ENCODE measurements around the gene SLC37A1.

Gene SLC37A1

DNA sequence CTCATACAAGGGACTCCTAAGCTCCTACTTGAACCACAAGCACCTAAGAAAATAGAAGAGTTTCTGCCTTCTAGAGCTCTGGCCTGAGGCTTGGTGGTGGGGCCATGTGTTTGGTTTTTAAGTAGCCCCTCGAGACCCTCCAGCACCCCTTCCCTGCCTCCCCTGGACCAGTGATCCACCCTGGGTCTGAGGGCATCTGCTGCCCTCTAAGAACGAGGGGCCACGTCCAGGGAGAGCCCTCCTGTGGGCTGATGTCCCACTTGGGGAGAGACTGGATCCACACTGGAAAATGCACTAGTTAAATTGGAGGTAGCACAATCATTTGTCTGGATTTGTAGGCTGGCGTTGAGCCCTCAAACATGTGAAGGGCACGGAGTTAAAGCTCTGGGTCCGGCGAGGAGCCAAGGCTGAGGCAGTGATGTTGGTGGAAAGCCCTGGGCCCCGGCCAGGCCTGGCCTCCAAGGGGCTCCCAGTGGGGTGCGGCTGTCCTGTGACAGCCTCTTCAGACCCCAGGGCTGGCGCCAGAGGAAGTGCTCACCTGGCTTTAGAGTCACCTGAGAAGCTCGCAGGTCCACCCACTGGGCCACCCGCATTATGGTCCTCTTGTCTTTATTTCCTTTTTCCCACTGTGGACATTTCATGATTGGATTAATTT lies 65.2 kb downstream of the SLC37A1 start:
- no peak for DNase-seq (ENCODE audit: low spot score)

DNA sequence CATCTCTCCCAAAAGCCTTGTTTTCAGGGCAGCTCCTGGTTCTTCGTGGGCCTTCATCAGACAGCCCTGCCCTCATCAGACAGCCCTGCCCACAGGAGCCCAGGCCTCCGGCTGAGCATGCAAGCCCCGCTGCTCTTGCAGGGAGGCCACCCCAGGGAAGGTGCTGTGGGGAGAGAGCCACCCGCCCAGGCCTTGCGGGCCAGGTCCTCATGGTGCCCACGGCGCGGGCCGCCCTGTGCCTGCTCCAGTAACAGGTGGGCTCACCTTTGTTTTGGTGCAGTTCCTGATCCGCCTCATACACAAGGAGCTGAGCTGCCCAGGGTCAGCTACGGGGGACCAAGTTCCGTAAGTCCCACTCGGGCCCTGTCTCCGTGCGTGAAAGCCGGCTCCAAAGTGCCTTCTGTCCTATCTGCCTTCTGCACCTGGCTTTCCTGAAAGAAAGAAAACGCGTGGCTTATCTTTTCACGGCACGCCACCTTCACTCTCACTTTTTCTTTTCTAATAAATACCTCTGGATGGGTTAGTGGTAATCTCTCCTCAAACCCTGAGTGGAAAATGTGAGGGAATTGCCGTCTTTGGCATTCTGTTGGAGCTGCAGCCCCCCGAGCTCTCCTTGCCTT lies 65.9 kb downstream of the SLC37A1 start:
- no peak for DNase-seq (ENCODE audit: low spot score)

DNA sequence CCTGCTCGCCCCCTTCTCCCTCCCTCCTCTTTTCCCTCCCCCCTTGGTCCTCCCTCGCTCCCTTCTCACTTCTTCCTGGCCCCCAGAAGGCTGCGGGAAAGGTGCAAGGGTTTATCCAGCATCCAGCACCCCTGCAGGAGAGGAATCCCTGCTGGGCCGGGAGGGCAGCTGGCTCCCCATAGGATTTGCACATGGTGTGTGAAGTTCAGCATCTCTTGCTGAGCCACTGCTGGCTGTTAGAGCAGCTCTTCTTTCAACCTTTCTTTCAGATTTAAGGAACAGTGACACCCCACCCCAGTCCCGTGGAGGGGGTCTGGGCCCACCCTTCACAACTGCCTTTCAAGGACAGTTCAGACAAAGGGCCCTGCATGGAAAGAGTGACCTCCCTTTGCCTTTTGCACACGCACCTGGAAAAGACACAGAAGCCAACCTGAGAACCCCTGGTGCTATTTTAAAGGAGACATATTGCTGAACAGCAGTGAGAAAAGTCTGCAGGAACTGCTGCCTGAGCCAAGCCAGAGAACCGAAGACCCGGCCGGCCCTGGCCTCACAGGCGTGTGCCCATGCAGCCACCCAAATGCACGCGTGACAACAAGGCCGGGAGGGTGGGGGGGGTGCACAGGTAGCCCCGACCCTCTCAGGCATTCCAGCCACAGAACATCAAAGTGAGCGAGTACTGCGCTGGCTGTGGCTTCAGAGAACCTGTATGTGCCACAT lies 66.6 kb downstream of the SLC37A1 start:
- DNase-seq (ENCODE audit: low spot score), result no peak

DNA sequence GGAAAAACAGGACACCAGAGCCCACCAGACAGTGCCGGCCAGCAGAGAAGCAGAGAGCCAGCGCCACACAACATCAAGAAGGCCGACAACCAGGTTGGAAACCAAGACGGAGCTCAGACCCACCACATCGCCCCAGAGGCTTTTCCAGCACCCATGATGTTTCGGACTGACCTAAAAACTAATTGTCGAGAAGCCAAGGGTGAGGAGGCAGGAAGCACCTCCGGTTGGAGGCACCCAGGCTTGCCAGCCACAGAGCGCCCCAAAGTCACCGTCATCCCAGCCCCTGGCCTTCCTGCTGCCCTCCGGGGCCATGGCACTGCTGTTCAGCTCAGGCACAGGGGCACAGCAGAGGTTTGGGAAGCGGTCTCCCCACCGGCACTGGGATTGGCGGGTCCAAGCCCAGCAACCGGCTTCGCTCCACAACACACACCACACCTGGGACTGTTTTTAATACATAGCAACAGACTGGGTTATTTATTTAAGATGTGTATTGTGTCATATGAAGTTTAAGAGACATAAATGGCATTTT lies 67.2 kb downstream of the SLC37A1 start:
- DNase-seq (ENCODE audit: low spot score), result no peak

DNA sequence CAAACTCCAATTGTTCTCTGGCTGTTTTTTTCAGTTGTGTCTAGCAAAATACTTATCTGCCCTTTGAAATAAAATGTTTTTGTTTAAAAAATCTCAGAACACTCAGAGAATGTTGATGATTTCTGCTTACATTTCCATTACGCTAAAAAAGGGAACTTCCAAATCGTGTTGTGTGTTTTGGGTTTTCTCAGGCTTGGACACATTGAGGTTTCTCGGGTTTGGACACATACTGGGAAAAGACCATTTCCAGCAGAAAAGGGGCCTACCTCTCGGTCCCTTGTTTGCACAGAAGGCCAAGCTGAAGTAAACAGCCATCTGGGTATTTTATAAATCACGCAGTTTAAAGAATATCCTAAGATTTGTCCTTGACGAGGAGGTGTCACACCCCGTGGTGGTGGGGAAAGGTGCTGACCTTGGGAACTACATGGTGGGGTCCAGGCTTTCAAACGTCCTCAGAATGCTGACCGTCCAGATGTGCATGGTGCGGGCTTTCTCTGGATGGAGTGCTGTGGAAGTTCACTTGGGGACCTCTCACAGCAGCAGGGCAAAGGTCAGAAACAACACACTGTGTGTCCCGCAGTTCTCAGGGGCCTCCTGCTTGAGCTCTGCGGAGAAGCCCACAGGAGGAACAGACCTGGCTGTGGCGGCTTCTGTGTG lies 67.8 kb downstream of the SLC37A1 start:
- no peak for DNase-seq (ENCODE audit: low spot score)

DNA sequence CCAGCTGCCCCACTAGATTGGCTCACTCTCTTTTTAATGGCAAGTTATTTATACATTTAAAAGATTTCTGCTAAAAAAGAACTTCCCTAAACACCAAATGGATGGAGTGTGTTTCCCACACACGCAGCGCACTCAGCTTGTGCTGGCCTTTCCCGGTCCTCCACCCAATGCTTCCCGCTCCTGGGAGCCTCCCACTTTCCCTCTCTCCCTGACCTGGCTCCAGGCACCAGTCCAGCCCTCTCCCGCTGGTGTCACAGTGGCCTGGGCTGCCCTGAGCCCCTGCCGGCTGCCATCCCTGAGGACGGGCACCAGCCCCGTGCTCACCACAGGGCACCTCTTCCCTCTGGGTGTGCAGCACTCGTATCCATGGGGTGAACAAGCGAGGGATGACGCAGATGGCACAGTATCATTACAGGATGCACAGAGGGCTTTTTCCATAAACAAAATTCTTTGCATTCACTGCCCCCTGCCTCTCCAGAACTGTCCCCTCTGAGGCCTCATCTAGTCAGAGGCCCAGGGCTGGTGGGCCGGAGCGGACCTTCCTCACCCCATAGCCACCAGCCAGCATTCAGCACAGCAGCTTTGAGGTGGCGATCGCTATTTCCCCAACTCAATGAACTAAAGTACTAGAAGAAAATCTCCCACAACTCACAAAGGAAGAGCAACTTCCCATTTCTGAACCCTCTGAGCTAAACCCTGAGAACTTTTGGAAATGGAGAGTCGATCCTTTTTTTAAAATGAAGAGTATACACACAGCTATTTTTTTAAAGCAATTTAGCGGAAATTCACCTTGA lies 68.5 kb downstream of the SLC37A1 start:
- no peak for DNase-seq (ENCODE audit: low spot score)

DNA sequence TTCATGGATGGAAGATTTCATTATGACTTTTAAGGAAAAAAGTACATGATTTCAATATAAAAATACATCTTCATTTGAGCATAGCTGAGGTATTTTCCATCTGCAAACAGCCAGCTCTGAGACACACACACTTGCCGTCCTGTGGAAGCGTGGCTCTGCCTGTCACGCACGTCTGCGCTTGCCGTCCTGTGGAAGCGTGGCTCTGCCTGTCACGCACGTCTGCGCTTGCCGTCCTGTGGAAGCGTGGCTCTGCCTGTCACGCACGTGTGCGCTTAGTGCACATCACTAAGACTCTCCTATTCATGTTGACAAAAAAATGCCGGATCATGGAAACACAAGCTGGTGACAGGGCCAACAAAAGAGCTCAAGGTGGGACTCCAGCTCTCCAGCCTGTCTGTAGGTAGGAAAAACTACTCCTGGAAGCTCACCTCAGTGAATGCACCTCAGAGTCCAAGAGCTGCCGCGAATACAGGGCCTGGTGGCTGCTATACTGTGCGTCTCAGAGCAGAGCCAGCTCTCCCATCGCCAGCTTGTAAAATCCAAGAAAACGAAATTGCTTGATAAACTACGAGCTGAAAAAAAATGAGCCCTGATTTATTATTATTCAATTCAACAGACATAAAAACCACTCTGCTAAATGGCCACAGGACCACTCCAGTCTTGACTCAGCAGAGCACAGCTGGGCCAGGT lies 69.3 kb downstream of the SLC37A1 start:
- DNase-seq (ENCODE audit: low spot score), result no peak

DNA sequence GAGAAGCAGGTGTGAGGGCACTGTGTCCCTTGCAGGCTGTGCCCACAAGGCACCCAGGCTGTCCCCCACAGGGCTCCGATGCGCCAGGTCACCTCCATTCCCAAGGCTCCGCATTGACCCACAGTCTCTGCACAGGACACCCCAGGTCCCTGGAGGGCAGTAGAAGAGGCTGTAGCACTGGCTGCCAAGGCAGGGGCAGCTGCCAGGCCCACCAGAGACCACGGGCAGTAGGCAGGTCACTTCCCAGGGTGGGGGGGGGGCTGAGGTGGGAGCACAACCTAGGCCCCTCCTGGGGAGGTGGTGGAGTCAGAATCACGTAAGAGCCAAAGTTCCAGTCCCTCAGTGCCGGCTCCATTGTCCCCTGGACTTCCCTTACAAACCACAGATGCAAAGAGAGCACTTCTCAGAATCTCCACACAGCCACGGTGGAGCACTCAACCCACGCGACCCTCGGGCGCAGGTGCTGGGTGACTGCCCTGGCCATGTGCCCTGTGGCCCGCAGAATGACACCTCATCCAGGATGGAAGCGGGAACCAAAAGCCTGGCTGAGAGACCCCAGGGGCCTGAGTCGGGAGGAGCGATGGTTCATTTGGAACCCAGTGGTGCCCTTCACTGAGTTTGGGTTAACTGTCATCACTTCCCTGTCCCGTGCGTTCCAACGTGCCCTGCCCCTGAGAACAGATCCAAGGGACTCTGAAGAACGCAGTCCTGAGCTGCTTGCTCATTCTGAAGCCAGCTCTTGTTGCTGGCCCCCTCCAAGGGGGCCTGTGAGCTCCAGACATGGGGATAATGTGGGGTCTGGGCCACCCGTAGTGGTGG lies 70.0 kb downstream of the SLC37A1 start:
- DNase-seq (ENCODE audit: low spot score), result no peak

DNA sequence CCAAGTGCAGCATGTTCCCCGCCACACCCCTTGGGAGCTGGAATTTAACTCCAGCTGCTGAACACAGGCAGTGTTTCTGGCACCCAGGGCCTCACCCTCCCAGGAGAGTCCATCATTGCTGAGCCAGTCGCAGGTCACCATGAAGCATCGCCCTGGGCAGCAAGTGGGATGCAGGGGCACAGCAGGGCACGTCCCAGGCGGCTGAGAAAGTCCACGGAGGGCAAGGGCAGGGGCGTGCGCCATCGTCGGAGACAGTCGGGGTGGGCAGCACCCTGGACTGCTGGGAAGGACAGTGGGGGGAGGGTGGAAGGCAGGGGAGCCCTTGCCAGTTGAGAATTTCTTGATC lies 70.6 kb downstream of the SLC37A1 start:
- no peak for DNase-seq (ENCODE audit: low spot score)

DNA sequence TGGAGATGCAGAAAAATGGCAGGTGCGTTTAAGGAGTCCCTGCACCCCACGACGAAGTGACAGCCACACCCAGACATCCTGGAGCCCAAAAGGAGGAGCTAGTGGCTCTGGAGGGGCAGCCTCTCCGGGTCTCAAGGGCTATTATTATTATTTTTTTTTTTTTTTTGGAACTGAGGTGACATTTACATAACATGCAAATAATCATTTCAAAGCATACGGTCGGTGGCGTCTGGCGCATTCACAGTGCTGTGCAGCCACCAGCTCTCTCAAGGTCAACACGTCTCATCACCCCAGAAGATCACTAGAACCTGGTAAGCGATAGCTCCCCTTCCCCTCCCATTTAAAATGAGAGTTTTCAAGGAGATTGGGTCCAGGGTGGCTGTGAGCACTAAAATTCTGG lies 72.2 kb downstream of the SLC37A1 start:
- no peak for DNase-seq (ENCODE audit: low spot score)

DNA sequence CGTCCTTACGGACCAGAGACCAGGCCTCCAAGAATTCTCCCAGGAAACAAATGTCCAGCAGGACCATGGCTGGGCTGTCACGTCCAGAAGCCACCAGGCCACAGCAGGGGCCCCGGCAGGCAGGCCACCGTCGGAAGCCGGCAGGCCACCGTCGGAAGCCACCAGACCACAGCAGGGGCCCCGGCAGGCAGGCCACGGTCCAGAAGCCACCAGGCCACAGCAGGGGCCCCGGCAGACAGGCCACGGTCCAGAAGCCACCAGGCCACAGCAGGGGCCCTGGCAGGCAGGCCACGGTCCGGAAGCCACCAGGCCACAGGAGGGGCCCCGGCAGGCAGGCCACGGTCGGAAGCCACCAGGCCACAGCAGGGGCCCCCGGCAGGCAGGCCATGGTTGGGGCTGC lies 72.8 kb downstream of the SLC37A1 start:
- no peak for DNase-seq (ENCODE audit: low spot score)

DNA sequence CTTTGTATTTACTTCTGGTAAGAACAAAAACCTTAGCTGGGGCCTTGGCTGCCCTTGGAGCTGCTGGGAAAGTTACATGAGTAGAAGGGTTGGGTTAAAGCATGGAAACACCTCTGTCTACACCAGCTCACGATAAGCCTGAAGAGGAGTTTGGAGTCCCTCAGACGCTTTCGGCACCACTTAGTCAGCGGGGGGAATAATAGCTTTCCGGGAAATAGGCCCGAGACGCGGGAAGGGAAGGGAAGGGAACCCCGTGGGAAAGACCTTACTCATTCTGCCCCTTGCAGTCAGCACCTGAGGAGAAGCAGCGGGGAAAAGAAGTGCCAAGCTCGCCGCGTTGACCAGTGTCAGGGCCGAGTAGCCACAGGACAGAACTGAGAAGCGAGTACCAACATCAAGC lies 73.4 kb downstream of the SLC37A1 start:
- DNase-seq (ENCODE audit: low spot score), result no peak

DNA sequence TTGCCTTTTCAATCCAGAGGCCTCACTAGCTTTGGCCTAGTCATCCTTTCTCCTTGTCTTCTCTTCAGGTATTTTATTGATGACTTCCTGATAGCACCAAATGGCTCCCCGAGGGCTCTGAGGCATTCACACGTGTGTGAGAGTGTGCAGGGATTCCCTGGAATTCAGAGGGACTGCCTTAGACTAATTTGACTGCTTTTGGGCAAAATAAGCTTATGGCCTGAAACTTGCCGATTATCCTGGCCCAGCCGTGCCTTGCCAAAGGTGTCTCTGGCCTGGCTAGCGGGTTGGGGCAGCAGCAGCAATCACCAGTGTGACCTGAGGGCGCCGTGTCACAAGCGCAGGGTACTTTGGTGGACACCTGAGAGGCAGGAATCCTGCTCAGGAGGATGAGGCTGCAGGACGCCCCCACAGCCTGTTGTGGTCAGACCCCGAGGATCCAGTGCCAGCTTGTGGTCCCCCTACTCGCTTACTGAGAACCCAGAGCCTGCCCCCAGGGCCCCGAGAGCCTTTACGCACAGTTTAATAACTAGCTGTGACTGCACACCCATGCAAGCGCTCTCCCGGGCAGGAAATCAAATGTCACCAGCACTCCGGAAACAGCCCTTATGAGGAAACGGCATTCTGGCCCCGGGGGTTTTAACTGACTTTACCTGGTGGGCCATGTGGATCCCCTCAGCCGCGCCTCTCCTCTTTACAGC lies 76.9 kb downstream of the SLC37A1 start:
- no peak for DNase-seq (ENCODE audit: low spot score)

DNA sequence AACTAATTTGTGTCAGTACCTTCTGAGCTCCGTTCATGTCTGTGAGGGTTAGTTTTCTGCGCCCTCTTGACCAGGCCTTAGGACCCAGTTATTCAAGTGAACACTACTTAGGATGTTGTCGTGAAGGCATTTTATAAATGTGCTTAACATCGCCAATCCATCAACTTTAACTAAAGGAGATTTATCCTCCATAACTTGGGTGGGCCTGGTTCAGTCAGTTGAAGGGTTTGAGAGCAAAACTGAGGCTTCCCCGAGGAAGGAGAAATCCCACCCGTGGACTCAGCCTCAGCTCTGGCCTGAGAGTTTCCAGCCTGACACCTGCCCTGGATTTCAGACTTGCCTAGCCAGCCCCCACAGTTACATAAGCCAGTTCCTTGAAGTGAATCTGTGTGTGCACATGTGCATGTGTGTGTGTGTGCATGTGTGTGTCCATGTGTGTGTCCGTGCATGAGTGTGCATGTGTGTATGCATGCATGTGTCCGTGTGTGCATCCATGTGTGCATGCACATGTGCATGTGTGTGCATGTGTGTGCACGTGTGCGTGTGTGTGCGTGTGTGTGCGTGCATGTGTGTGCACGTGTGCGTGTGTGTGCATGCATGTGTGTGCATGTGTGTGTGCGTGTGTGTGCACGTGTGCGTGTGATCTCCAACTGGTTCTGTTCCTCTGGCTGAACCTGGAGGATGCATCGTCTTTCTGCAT lies 77.7 kb downstream of the SLC37A1 start:
- DNase-seq (ENCODE audit: low spot score), result no peak

DNA sequence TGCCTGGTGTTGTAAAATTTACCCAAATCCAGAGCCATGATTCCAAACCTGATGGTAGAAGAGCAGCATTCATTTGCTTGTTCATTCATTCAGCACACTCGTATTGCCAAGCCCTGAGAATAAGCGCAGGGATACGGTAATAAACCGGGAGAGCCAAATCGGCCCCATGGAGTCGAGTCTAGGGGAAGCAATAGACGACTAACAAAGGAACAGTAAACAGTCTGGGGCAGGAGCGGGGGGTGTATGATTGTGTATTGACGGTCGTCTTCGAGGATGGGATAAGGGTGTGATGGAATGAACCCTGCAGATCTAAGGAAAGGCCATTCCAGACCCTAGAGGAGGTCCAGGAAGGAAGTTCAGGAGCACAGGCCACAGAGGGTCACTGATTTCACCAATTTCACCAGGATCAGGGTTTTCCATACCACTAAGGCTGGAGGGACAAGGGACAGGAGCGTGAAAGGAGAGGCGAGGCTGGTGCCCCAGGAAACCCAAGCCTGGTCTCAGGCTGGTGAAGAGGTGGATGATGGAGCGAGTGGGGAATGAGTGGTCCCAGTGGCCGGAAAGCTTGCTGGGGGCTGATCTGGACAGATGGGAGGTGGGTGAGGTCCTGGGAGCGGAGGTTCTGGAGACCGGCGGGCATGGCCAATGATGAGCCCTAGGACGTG lies 78.6 kb downstream of the SLC37A1 start:
- no peak for DNase-seq (ENCODE audit: low spot score)

DNA sequence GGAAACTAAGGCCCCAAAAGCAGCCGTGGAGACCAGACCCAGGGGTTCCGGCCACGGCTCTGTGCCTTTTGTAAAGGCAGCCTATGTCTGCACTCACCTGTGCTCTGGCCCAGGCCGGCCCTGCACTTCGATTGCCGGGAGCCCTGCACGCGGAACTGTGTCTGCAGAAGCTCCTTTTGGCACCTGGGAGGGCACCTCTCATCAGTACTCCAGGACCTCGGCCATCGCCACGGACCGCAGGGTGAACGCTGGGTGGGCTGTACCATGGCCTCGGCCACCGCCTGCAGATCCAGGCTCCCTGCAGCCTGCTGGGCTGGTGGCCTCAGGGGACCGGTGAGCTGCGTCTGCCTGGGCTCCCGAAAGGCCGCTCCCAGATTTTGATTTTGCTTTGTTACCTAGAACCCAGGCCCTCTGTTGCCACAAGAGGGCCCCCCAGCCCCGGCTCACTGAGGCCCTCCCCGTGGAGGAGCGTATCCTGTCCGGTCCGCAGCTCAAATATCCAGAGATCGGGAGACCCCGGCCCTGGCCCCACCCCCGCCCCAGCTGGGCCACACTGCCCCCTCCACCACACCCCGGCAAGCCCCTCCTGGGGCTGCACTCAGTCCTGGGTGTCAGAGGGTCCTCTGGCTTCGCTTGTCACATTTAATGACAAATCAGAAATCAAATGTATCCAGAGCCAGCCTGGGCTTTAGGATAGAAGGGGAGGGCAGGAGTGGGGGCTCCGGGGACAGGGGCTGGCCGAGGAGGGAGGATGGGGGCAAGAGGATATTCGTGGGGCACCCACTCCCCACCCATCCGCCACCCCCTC lies 79.6 kb downstream of the SLC37A1 start:
- DNase-seq (ENCODE audit: low spot score), result peak; percentile 63

DNA sequence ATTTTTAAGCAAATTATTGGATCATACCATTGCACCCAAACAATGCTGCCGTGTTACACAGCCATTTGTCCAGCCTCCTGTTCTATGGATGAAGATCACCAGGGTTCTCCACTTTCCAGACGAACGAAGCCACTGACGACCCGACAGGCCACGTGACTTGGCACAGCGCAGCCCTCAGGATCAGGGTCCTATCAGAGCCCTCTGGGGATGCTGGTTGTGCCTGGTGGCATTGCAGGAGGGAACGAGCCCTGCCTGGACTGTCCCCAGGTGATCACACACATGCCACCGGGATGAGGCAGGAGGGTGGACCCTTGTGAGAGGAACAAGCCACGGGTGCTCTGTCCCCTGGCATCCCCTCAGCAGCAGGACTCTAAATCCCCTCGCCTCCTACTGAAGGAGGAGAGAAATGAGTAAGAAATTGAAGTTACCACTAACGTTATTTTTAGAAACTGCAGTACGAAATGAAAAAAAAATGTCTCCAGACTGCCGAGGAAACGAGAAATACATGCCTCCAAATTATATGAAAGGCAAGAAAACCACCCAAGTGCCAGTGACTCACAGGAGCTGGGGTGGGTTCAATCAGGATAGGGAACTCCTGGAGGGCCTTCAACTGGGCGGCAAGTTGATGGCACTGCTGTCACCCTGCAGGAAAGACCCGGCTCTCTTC lies 81.1 kb downstream of the SLC37A1 start:
- no peak for DNase-seq (ENCODE audit: low spot score)
